Panc1 (cell line): Measurements from ENCODE around the gene CIBAR2. TPM values are rescaled to one million over a fixed set of nuclear protein-coding genes. Genes with fewer than 3 reads are reported as not detected.

ENCODE experiments used
- ATAC-seq: fragments of 200-7000 bp; cut with Tn5 transposase; 2 replicates; pipeline ENCODE4 v1.9.1; 2020; ENCODE audit warnings: mild to moderate bottlenecking, moderate library complexity
- BruUV-seq: library from RNA; stranded (reverse); fragments of 400-500 nt; replicated peaks from 2 replicates; lab custom pipeline; 2021; lab: Mats Ljungman, UMichigan
- CTCF ChIA-PET: fragments of 300-600 bp; sonication (Branson Sonifier 250); formaldehyde crosslinking; loops from one replicate; lab custom pipeline; 2022; ENCODE audit warnings: antibody characterized with exemption; lab: Charles Lee
- POLR2A ChIA-PET: fragments of 300-600 bp; sonication (Branson Sonifier 250); formaldehyde crosslinking; loops from one replicate; lab custom pipeline; 2022; ENCODE audit warnings: antibody characterized with exemption; lab: Charles Lee
- DNase-seq: peaks from one replicate; pipeline ENCODE4 v3.0.0-alpha.2; 2010; ENCODE audit warnings: low read depth, low spot score
- H3K27ac ChIP-seq: 2 replicates; pipeline ENCODE4 v1.5.1; 2011; ENCODE audit warnings: mild to moderate bottlenecking, low read length, inconsistent platforms
- H3K27me3 ChIP-seq: fragments of 200-500 bp; sonication (Bioruptor generic); 2 replicates; pipeline ENCODE4 v1.6.0; 2014; ENCODE audit warnings: low read length, inconsistent platforms; ENCODE audit not compliant: control insufficient read depth, insufficient read depth
- H3K36me3 ChIP-seq: fragments of 200-500 bp; sonication (Bioruptor generic); 2 replicates; pipeline ENCODE4 v1.5.1; 2014; ENCODE audit warnings: inconsistent platforms, mild to moderate bottlenecking, low read length, moderate library complexity; ENCODE audit not compliant: control insufficient read depth, insufficient read depth
- H3K4me1 ChIP-seq: 2 replicates; pipeline ENCODE4 v1.5.1; 2011; ENCODE audit warnings: inconsistent platforms, mild to moderate bottlenecking, low read length, moderate library complexity; ENCODE audit not compliant: control insufficient read depth, insufficient read depth
- H3K4me3 ChIP-seq, 2 experiments: 2 replicates each; pipeline ENCODE4 v1.5.1; 2011 to 2012; ENCODE audit warnings: low read depth in 2 of 2, low read length in 2 of 2, mild to moderate bottlenecking in 2 of 2, inconsistent platforms in 1 of 2, moderate library complexity in 1 of 2
- H3K9me3 ChIP-seq: fragments of 200-500 bp; sonication (Bioruptor generic); 2 replicates; pipeline ENCODE4 v1.5.1; 2014; ENCODE audit warnings: low read depth, mild to moderate bottlenecking, inconsistent platforms, low read length, moderate library complexity; ENCODE audit not compliant: control insufficient read depth, insufficient read depth
- POLR2AphosphoS5 ChIP-seq: IDR thresholded peaks from 2 replicates; pipeline ENCODE4 v1.6.1; 2012; ENCODE audit warnings: mild to moderate bottlenecking, low read depth, low read length, moderate library complexity
- SIN3A ChIP-seq: IDR thresholded peaks from 2 replicates; pipeline ENCODE4 v1.6.1; 2012; ENCODE audit warnings: low read depth, mild to moderate bottlenecking, low read length, moderate library complexity, borderline replicate concordance; ENCODE audit not compliant: insufficient read depth
- TCF7L2 ChIP-seq: IDR thresholded peaks from 2 replicates; pipeline ENCODE4 v1.6.1; 2011; ENCODE audit warnings: mild to moderate bottlenecking, low read depth, low read length, inconsistent platforms
- in situ Hi-C: cut with HindIII; loops from 2 replicates; pipeline ENCODE4 v1.10.0; 2016; ENCODE audit warnings: low sequenced_read_pairs, low pct_unique_long_range_greater_than_20kb
- intact Hi-C: fragments of 100-400 bp; cut with micrococcal nuclease; formaldehyde crosslinking; loops from one replicate; pipeline ENCODE4 v1.10.0; 2022; ENCODE audit not compliant: unreplicated experiment
- total RNA-seq: library from RNA; stranded (reverse); gene quantifications from one replicate; pipeline ENCODE4 v1.2.1, GENCODE V29; 2021; ENCODE audit not compliant: unreplicated experiment
- TF ChIP-seq, protein P1 (sequence below), 2 experiments: IDR thresholded peaks; 2 replicates each; pipeline ENCODE4 v1.6.1; 2011 to 2012; ENCODE audit warnings: low read depth in 2 of 2, control low read depth in 1 of 2, low read length in 1 of 2, mild to moderate bottlenecking in 1 of 2, moderate library complexity in 1 of 2; ENCODE audit not compliant: insufficient read depth in 1 of 2
- TF ChIP-seq, protein P2 (sequence below): fragments of 450-650 bp; IDR thresholded peaks from 2 replicates; pipeline ENCODE4 v1.5.1; 2017; ENCODE audit warnings: mild to moderate bottlenecking

Gene CIBAR2
- total RNA-seq, 1 experiment from 2014 or later = not detected

DNA sequence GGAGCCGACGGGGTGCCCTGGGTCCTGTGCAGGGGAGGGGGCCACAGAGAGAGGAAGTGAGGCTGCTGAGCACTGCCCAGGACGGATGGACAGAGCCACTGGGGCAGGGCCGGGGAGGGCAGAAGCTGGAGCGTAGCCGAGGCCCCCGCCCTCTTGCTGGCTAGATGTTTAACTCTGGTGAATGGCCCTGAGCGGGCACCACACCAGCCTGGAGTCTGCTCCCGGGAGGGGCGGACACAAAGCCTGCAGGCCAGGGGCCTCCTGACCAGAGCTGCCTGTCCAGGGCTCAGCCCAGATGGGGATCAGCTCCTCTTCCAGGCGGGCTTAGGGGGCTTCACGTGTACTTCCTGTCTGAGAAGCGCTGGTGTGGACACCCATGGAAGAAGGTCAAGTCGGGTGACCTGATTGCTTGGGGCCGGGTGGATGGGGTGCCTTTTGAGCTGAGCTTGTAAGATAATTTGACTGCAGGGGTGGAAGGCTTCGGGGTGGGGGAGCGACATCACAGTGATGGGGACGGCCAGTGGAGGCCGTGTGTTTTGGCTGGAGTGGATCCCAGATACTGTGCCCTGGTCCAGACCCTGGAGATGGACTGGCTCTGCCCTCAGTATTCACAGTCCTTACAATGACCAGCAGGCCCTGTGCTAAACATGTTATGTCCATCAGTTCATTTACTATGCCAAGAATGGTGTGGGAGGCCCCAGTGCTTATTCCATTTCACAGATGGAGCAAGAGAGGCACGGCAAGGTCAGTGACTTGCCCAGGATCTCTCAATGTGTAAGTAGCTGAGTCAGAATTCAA is 33.7 kb upstream of the CIBAR2 start:
- H3K4me1 ChIP-seq = peaks cover 42% of the 10 kb centered on the region
- no peaks in the 10 kb centered on the region for H3K9me3 ChIP-seq
- TF ChIP-seq, protein P1, sequence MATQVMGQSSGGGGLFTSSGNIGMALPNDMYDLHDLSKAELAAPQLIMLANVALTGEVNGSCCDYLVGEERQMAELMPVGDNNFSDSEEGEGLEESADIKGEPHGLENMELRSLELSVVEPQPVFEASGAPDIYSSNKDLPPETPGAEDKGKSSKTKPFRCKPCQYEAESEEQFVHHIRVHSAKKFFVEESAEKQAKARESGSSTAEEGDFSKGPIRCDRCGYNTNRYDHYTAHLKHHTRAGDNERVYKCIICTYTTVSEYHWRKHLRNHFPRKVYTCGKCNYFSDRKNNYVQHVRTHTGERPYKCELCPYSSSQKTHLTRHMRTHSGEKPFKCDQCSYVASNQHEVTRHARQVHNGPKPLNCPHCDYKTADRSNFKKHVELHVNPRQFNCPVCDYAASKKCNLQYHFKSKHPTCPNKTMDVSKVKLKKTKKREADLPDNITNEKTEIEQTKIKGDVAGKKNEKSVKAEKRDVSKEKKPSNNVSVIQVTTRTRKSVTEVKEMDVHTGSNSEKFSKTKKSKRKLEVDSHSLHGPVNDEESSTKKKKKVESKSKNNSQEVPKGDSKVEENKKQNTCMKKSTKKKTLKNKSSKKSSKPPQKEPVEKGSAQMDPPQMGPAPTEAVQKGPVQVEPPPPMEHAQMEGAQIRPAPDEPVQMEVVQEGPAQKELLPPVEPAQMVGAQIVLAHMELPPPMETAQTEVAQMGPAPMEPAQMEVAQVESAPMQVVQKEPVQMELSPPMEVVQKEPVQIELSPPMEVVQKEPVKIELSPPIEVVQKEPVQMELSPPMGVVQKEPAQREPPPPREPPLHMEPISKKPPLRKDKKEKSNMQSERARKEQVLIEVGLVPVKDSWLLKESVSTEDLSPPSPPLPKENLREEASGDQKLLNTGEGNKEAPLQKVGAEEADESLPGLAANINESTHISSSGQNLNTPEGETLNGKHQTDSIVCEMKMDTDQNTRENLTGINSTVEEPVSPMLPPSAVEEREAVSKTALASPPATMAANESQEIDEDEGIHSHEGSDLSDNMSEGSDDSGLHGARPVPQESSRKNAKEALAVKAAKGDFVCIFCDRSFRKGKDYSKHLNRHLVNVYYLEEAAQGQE (IDR thresholded peaks at IDR 0.05; ENCODE audit: insufficient read depth in 1 of 2, low read depth in 2 of 2, low read length in 1 of 2) = no peak
- TF ChIP-seq POLR2AphosphoS5 (no peak), TCF7L2 (no peak), SIN3A (no peak)
- TF ChIP-seq, protein P2, sequence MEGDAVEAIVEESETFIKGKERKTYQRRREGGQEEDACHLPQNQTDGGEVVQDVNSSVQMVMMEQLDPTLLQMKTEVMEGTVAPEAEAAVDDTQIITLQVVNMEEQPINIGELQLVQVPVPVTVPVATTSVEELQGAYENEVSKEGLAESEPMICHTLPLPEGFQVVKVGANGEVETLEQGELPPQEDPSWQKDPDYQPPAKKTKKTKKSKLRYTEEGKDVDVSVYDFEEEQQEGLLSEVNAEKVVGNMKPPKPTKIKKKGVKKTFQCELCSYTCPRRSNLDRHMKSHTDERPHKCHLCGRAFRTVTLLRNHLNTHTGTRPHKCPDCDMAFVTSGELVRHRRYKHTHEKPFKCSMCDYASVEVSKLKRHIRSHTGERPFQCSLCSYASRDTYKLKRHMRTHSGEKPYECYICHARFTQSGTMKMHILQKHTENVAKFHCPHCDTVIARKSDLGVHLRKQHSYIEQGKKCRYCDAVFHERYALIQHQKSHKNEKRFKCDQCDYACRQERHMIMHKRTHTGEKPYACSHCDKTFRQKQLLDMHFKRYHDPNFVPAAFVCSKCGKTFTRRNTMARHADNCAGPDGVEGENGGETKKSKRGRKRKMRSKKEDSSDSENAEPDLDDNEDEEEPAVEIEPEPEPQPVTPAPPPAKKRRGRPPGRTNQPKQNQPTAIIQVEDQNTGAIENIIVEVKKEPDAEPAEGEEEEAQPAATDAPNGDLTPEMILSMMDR = no peak
- no peak for DNase-seq
- H3K27ac ChIP-seq = peak overlapping the region; percentile 77; the same call in 1 of the 2 replicates
- no peaks in the 10 kb centered on the region for H3K36me3 ChIP-seq
- no peak overlapping the region for H3K4me3 ChIP-seq
- CTCF ChIA-PET = no interaction called here
- intact Hi-C loops (no loop called here), in situ Hi-C loops (no loop called here)
- H3K27me3 ChIP-seq = no peaks in the 10 kb centered on the region
- BruUV-seq = no TSS peak
- POLR2A ChIA-PET = no interaction called here
- no peak for ATAC-seq

DNA sequence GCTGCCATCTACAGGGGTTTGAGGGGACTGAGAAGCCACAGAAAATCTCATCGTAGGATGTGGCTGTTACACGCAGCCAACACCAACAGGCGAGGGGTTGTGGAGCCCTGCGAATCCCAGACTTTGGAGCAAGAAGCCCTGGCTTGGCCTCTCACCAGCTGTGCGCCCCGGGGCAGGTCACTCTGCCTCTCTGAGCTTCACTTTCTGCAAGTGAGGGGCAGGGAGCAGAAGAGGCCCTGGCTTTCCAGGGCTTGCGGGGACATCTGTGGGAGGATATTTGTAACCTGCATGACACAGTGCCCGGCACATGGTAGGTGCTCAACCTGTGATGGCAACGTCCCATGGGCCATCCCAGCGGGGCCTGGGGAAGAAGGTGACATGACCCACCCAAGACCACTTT is 32.9 kb upstream of the CIBAR2 start:
- intact Hi-C loops = no loop called here

More for the DNA sequence above, 32.9 kb upstream of the CIBAR2 start:
- TF ChIP-seq TCF7L2 = no peak
- TF ChIP-seq, protein P2 = no peak
- TF ChIP-seq POLR2AphosphoS5 = no peak
- TF ChIP-seq, protein P1 (IDR thresholded peaks at IDR 0.05; ENCODE audit: insufficient read depth in 1 of 2, low read depth in 2 of 2, low read length in 1 of 2) = no peak
- TF ChIP-seq SIN3A = no peak
- ChIA-PET POLR2A (no interaction called here), CTCF (no interaction called here)
- in situ Hi-C loops = no loop called here
- DNase-seq = no peak
- H3K9me3 ChIP-seq = no peaks in the 10 kb centered on the region
- BruUV-seq = no TSS peak
- H3K36me3 ChIP-seq = no peaks in the 10 kb centered on the region
- peak overlapping the region; percentile 51; the same call in 1 of the 2 replicates for H3K27ac ChIP-seq
- no peaks in the 10 kb centered on the region for H3K27me3 ChIP-seq
- H3K4me3 ChIP-seq = no peak overlapping the region
- no peak for ATAC-seq
- H3K4me1 ChIP-seq = peaks cover 36% of the 10 kb centered on the region
